ENCODE data around the gene GATC. TPM values are rescaled to one million over a fixed set of nuclear protein-coding genes. Genes with fewer than 3 reads are reported as not detected.

GATC gene
- total and polyA plus RNA-seq, 2 experiments from 2014 or later = 15.9 to 18.3 TPM

DNA sequence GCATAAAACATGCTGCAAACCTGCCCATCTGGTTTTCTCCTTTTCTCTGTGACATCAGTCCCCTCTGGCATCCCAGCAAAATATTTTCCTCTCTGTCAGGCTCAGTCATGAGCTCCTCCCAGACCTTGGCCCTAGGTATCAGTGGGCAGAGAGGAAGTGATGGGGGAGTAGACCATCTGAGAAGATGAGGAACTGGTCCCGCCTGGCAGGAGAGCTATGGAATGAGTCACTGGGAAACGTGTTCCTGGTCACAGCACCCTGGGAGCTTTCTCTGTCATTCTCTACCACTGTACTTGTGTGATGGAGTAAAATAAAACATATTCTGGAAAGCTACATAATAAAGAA, 28.3 kb downstream of the GATC start:
- Histone ChIP-seq H3K9me2 (ENCODE audit: insufficient read depth) (no peaks in the 10 kb centered on the region), H3K4me3 (peak overlapping the region; percentile 32), H3K36me3 (ENCODE audit: low read depth) (no peaks in the 10 kb centered on the region), H3K4me1 (ENCODE audit: insufficient read depth) (peaks cover 37% of the 10 kb centered on the region), H3K27me3 (replicated peaks; ENCODE audit: insufficient read depth) (no peaks in the 10 kb centered on the region), H3K79me2 (ENCODE audit: insufficient read depth) (peaks cover 69% of the 10 kb centered on the region), H3K9me3 (ENCODE audit: low read depth) (no peaks in the 10 kb centered on the region), H3K27ac (peak overlapping the region; percentile 47), H4K20me1 (ENCODE audit: insufficient read depth) (no peaks in the 10 kb centered on the region), H3K9ac (peak overlapping the region; percentile 25; the same call in 1 of the 2 replicates), H3K4me2 (ENCODE audit: unreplicated experiment) (peak overlapping the region; percentile 72), H3F3A (ENCODE audit: insufficient read depth) (peaks cover 33% of the 10 kb centered on the region), H2AFZ (peak overlapping the region; percentile 27; the same call in 1 of the 2 replicates)
- WGBS, 2 experiments (ENCODE audit: low coverage in 1 of 2, low lambda C conversion rate in 2 of 2, missing lambda C conversion rate in 2 of 2) = 0% methylated on average over 2 of the region's 2 CpGs
- TF ChIP-seq EZH2 (IDR thresholded peaks at IDR 0.05; ENCODE audit: insufficient read depth, poor library complexity, severe bottlenecking) (no peak), EZH2phosphoT487 (IDR thresholded peaks at IDR 0.05; ENCODE audit: insufficient read depth, low read depth) (no peak)
- peak; percentile 92 for DNase-seq
- in situ Hi-C loops (cut with MboI) = no loop called here

- Histone ChIP-seq H3K4me3 (no peak overlapping the region), H3K4me2 (ENCODE audit: unreplicated experiment) (no peak overlapping the region), H3K4me1 (ENCODE audit: insufficient read depth) (peaks cover 37% of the 10 kb centered on the region), H3K79me2 (ENCODE audit: insufficient read depth) (peaks cover 71% of the 10 kb centered on the region), H3K27me3 (replicated peaks; ENCODE audit: insufficient read depth) (no peaks in the 10 kb centered on the region), H4K20me1 (ENCODE audit: insufficient read depth) (no peaks in the 10 kb centered on the region), H3K9me2 (ENCODE audit: insufficient read depth) (no peaks in the 10 kb centered on the region), H3K9me3 (ENCODE audit: low read depth) (no peaks in the 10 kb centered on the region), H3K27ac (no peak overlapping the region), H3K36me3 (ENCODE audit: low read depth) (no peaks in the 10 kb centered on the region), H3F3A (ENCODE audit: insufficient read depth) (peaks cover 33% of the 10 kb centered on the region), H3K9ac (no peak overlapping the region), H2AFZ (no peak overlapping the region)
- in situ Hi-C loops (cut with MboI) = no loop called here
- TF ChIP-seq EZH2 (IDR thresholded peaks at IDR 0.05; ENCODE audit: insufficient read depth, poor library complexity, severe bottlenecking) = no peak
- TF ChIP-seq EZH2phosphoT487 (IDR thresholded peaks at IDR 0.05; ENCODE audit: insufficient read depth, low read depth) = no peak
- DNase-seq = no peak
- 97 to 100% methylated on average over 1 of the region's 1 CpG for WGBS, 2 experiments (ENCODE audit: low coverage in 1 of 2, low lambda C conversion rate in 2 of 2, missing lambda C conversion rate in 2 of 2)
Observed at GRCh38 chr12:120475643-120476042, 29.4 kb downstream of the GATC start.

DNA sequence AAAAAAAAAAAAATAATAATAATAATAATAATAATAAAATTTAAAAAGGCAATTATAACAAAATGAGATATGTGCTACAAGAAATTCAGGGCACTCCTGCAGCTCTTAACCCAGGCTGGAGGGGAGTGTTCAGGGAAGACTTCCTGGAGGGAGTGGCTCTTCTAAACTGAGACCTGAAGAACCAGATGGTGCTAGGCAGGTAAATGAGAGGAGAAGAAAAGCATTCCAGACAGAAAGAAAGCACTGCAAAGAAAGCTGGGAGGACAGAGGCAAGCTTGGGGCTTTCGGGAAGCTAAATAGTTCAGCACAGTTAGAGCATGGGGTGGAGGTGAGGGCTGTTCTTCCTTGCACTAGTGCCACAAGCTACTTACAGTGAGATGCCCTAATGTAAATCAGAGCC, 33.2 kb downstream of the GATC start:
- no peaks in the 10 kb centered on the region for H4K20me1 ChIP-seq (ENCODE audit: insufficient read depth)
- no peak overlapping the region for H3K27ac ChIP-seq
- no peak overlapping the region for H3K9ac ChIP-seq
- no peak overlapping the region for H2AFZ ChIP-seq
- WGBS, 2 experiments (ENCODE audit: low coverage in 1 of 2, low lambda C conversion rate in 2 of 2, missing lambda C conversion rate in 2 of 2) = 96 to 100% methylated on average over 1 of the region's 1 CpG
- H3K9me2 ChIP-seq (ENCODE audit: insufficient read depth) = no peaks in the 10 kb centered on the region
- peaks cover 36% of the 10 kb centered on the region for H3K79me2 ChIP-seq (ENCODE audit: insufficient read depth)
- H3K4me3 ChIP-seq = no peak overlapping the region
- in situ Hi-C loops (cut with MboI) = no loop called here
- no peak overlapping the region for H3K4me2 ChIP-seq (ENCODE audit: unreplicated experiment)
- no peaks in the 10 kb centered on the region for H3K27me3 ChIP-seq (replicated peaks; ENCODE audit: insufficient read depth)
- H3F3A ChIP-seq (ENCODE audit: insufficient read depth) = peaks cover 8% of the 10 kb centered on the region
- H3K4me1 ChIP-seq (ENCODE audit: insufficient read depth) = peaks cover 10% of the 10 kb centered on the region; the same call in 1 of the 2 replicates
- H3K36me3 ChIP-seq (ENCODE audit: low read depth) = no peaks in the 10 kb centered on the region
- H3K9me3 ChIP-seq (ENCODE audit: low read depth) = no peaks in the 10 kb centered on the region
- TF ChIP-seq EZH2phosphoT487 (IDR thresholded peaks at IDR 0.05; ENCODE audit: insufficient read depth, low read depth) (no peak), EZH2 (IDR thresholded peaks at IDR 0.05; ENCODE audit: insufficient read depth, poor library complexity, severe bottlenecking) (no peak)
- DNase-seq = no peak

DNA sequence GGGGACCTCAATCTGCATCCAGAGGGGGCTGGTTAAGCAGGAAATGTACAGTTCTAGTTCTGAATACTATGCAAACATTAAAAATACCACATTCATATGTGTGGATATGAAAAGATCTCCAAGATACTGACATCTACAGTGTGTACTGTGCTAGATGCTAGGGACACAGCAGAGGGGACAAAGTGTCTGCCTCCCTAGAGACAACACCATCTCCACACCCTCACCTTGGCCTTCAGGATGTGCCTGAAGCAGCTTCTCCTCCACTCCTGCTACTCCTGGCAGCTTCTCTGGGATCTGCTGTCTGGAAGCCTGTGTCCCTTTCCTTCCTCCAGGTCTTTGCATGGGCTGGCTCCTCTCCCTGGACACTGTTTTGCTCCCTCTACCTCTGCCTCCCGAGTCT, 34.0 kb downstream of the GATC start:
- in situ Hi-C loops (cut with MboI) = no loop called here

More for the DNA sequence above, 34.0 kb downstream of the GATC start:
- no peak for TF ChIP-seq EZH2phosphoT487 (IDR thresholded peaks at IDR 0.05; ENCODE audit: insufficient read depth, low read depth)
- TF ChIP-seq EZH2 (IDR thresholded peaks at IDR 0.05; ENCODE audit: insufficient read depth, poor library complexity, severe bottlenecking) = no peak
- Histone ChIP-seq H3K9ac (no peak overlapping the region), H3K4me1 (ENCODE audit: insufficient read depth) (peaks cover 3% of the 10 kb centered on the region; the same call in 1 of the 2 replicates), H3K27me3 (replicated peaks; ENCODE audit: insufficient read depth) (no peaks in the 10 kb centered on the region), H4K20me1 (ENCODE audit: insufficient read depth) (no peaks in the 10 kb centered on the region), H2AFZ (no peak overlapping the region), H3K9me2 (ENCODE audit: insufficient read depth) (no peaks in the 10 kb centered on the region), H3K27ac (no peak overlapping the region), H3K4me2 (ENCODE audit: unreplicated experiment) (no peak overlapping the region), H3K9me3 (ENCODE audit: low read depth) (no peaks in the 10 kb centered on the region), H3F3A (ENCODE audit: insufficient read depth) (peaks cover 2% of the 10 kb centered on the region), H3K4me3 (no peak overlapping the region), H3K36me3 (ENCODE audit: low read depth) (no peaks in the 10 kb centered on the region), H3K79me2 (ENCODE audit: insufficient read depth) (peaks cover 34% of the 10 kb centered on the region)
- WGBS, 2 experiments (ENCODE audit: low coverage in 1 of 2, low lambda C conversion rate in 2 of 2, missing lambda C conversion rate in 2 of 2) = 36 to 65% methylated on average over 1 of the region's 1 CpG
- DNase-seq = no peak
